Activated effector memory CD4-positive, alpha-beta T cell treated with anti-CD3 and anti-CD28 coated beads, Interleukin-2, amount 50 U/mL, for 16 hours (primary cell): ENCODE measurements around the gene CR1L.
"Not testable (repeated sequence)": the region's sequence is repeated elsewhere in the genome, so short reads cannot be mapped to it uniquely, and the experiment has no call there.

Experiments used
- DNase-seq: peaks from one replicate; pipeline ENCODE4 v3.0.0-alpha.2; 2020

The CR1L gene

GRCh38 chr1:207644852-207645634, at the start of gene CR1L:
Gene CR1L, plus strand, starts transcription at chr1:207645133. Its CDS starts 101 bp downstream, at chr1:207645234.
- DNase-seq: peak; percentile 88

GRCh38 chr1:207603777-207604176, 41.2 kb upstream of the CR1L start:
- DNase-seq: no peak

DNA sequence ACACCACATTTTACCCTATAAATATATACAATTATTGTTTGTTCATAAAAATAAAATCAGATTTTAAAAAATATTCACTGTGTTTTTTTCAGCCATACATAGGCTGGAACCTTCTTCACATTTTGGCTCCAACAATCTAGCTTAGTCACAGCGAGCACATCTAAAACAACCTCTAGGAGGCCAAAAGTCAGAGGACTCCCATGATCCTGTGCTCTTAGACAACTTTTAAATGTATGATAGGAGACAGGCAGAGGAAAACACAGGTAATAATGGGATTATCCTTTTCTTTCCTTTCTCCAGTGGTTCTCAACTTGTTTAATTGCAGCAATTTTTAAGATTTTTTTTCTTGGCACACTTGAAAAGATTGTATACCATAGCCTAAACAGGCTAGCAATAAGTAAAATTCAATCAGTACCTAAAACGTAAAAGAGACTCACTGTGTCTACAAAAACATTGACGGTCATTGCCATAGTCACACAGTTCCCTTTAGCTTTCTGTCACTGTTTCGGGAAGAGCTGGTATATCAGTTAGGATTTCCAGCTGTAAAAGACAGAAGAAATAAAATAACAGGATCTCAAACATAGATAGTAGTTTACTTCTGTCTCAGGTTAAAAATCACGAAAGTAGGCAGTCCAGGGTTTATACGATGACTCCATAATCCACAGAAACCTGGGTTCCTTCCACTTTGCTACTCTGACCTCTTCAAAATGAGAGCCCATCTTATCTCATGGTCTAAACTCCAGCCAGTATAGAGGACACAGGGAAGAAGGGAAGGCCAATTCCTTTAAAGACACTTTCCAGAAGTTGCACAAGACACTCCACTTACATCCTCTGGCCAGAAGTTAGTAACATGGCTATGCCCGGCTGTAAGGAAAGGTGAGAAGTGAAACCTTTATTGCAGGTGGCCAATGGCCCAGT, 39.2 kb upstream of the CR1L start:
- no peak for DNase-seq

GRCh38 chr1:207606362-207606755, 38.6 kb upstream of the CR1L start:
- DNase-seq: no peak

DNA sequence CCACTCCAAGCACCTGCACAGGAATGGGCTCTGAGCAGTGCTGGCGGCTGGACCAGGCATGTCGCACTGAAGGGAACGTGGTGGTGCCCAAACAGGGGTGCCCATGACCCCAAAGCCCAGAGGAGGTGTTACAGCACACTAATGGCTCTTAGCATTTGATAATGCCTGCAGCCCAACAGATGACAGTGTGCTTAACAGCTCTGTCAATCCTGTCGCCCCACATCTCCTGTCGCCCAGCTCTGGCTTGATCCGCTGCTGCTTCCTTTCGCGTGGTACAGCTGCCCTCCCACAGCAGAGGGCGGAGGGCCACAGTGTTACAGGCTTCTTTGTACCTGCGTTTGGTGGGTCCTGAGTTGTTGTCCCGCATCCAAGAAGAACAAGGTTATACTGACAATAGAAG, 32.2 kb upstream of the CR1L start:
- no peak for DNase-seq

- DNase-seq: no peak
Observed at GRCh38 chr1:207619871-207620542, 24.9 kb upstream of the CR1L start.

DNA sequence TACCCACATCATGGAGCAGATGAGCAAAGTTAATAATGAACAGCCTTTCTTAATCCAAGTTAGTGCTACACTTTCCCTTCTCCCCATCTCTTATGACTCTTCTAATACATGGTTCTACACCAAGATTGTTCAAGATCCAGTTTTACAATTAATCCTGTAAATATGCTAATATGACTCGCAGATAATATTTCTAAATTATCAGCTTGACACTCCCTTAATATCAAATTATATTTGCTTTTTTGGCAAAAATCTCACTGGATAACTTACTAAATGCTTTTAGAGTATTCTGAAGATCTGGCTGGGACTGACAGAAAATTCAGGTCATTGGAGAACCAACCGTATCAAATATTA, 24.4 kb upstream of the CR1L start:
- no peak for DNase-seq

DNA sequence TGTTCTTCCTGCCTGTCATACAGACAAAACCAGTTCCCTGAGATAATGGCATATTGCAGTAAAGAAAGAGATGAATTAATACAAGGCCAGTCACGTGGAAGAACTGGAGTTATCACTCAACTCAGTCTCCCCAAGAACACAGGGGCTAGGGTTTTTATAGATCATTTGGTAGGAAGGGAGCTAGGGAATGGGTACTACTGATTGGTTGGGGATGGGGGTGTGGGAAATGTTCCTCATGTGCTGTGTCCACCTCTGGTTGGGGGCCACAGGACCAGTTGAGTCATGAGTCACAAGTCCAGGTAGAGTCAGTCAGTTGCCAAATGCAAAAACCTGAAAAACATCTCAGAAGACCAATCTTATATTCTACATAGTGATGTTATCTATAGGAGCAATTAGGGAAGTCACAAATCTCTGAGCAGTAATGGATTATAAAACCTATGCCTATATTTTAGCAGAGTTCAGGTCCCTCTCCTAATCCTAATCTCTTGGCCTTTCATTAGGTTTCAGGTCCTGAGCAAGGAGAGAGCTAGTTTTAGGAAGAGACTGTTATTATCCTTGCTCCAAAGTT, 19.3 kb upstream of the CR1L start:
- DNase-seq: not testable (repeated sequence)

DNA sequence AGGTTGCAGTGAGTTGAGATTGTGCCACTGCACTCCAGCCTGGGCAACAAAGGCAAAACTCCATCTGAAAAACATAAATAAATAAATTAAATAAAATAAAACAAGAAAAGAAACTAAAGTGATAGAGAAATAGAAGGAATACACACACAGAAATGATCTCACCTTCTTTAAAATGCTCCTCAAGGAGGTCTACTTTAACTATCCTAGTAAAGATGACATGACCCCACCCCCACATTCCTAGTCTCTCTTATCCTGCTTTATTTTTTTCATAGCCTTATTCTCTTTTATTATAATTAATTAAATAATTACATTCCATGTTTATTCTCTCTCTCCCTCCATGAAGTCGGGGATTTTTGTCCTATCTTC, 18.0 kb upstream of the CR1L start:
- DNase-seq: no peak

GRCh38 chr1:207627496-207627895, 17.4 kb upstream of the CR1L start:
- no peak for DNase-seq

DNA sequence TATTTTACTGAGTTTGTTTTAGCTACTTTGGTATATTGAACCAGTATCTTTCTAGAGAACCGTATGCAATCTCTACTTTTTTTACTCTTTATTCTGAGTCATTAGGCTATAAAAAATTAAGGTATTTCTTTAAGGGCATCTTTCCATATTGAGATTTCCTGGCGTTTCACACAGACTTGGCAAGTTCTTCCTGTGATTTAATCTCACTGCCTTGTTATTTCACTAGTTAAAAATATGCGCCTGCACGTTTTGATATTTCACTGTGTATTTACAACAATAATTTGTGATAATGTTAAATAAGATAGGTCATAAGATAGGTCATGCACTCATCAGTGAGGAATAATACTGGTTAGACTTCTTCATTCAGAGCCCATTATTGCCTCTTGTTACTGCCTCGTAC, 16.2 kb upstream of the CR1L start:
- DNase-seq: no peak

- DNase-seq: no peak
Observed at GRCh38 chr1:207631137-207631536, 13.8 kb upstream of the CR1L start.

DNA sequence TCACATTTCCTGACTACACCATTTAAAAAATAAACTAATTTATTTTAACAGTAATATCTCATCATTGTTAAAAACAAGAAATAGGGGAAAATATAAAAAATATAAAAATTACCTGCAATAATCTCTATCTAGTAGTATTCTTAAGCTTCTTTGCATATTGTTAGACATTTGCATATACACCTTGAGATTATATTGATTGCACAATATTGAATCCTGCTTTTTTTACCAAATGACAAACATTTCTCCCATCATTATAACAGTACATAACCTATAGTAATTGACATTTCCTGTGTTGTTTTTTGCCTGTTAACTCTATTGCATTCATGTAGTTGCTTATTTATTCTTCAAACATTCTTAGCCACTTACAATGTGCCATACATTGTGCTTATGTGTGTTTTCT, 11.7 kb upstream of the CR1L start:
- DNase-seq: no peak

DNA sequence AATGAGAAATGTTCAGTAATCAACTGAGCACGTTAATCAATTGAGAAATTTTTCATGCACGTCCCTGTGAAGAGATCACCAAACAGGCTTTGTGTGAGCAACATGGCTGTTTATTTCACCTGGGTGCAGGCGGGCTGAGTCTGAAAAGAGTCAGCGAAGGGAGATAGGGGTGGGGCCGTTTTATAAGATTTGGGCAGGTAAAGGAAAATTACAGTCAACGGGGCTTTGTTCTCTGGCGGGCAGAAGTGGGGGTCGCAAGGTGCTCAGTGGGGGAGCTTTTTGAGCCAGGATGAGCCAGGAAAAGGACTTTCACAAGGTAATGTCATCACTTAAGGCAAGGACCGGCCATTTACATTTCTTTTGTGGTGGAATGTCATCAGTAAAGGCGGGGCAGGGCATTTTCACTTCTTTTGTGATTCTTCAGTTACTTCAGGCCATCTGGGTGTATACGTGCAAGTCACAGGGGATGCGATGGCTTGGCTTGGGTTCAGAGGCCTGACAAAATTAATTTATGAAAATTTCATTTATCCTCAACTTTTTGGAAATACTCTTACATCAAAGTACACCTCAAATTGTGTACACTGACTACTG, 11.1 kb upstream of the CR1L start:
- DNase-seq: not testable (repeated sequence)

GRCh38 chr1:207634293-207634692, 10.6 kb upstream of the CR1L start:
- DNase-seq: not testable (repeated sequence)

GRCh38 chr1:207635569-207636186, 9.3 kb upstream of the CR1L start:
- DNase-seq: not testable (repeated sequence)

GRCh38 chr1:207638487-207639145, 6.3 kb upstream of the CR1L start:
- DNase-seq: not testable (repeated sequence)

DNA sequence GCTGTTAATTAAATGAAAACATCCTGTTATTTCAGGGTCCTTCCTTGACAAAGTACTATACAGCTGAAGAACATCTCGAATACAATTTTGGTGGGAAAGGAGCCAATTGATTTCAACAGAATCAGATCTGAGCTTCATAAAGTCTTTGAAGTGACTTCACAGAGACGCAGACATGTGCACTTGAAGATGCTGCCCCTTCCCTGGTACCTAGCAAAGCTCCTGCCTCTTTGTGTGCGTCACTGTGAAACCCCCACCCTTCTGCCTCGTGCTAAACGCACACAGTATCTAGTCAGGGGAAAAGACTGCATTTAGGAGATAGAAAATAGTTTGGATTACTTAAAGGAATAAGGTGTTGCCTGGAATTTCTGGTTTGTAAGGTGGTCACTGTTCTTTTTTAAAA, 5.6 kb upstream of the CR1L start:
- not testable (repeated sequence) for DNase-seq

GRCh38 chr1:207644166-207644851, 624 bp upstream of the CR1L start:
- DNase-seq: no peak

GRCh38 chr1:207645635-207646081, 725 bp downstream of the CR1L start:
- no peak for DNase-seq

- no peak for DNase-seq
Observed at GRCh38 chr1:207646171-207646570, 1.2 kb downstream of the CR1L start.
